Neuronal stem cell (in vitro differentiated cells): ENCODE measurements around the gene NPL.

ENCODE experiments used
- DNase-seq: peaks from one replicate; pipeline ENCODE4 v3.0.0-alpha.2; 2013; ENCODE audit warnings: low spot score
- H2AFZ ChIP-seq: one replicate; pipeline ENCODE4 v1.6.1; 2013; ENCODE audit warnings: mild to moderate bottlenecking, low read length, inconsistent platforms
- H2AK5ac ChIP-seq: 2 replicates; pipeline ENCODE4 v1.6.1; 2013; ENCODE audit warnings: low read depth, mild to moderate bottlenecking, inconsistent platforms, low read length, moderate library complexity, mixed read lengths
- H2BK120ac ChIP-seq: 2 replicates; pipeline ENCODE4 v1.6.1; 2013; ENCODE audit warnings: low read depth, mild to moderate bottlenecking, inconsistent platforms, low read length, moderate library complexity, mixed read lengths
- H2BK12ac ChIP-seq: one replicate; pipeline ENCODE4 v1.6.1; 2013; ENCODE audit warnings: low read length, inconsistent platforms
- H2BK15ac ChIP-seq: 2 replicates; pipeline ENCODE4 v1.6.1; 2013; ENCODE audit warnings: mild to moderate bottlenecking, low read length, inconsistent platforms, mixed read lengths
- H2BK5ac ChIP-seq: one replicate; pipeline ENCODE4 v1.6.1; 2013; ENCODE audit warnings: inconsistent platforms, mild to moderate bottlenecking, low read length, moderate library complexity
- H3K14ac ChIP-seq: one replicate; pipeline ENCODE4 v1.6.1; 2013; ENCODE audit warnings: low read length, inconsistent platforms
- H3K18ac ChIP-seq: 2 replicates; pipeline ENCODE4 v1.6.1; 2013; ENCODE audit warnings: low read length, inconsistent platforms
- H3K23ac ChIP-seq: 2 replicates; pipeline ENCODE4 v1.6.1; 2013; ENCODE audit warnings: low read depth, mild to moderate bottlenecking, mixed read lengths, low read length, inconsistent platforms; ENCODE audit not compliant: poor library complexity
- H3K27ac ChIP-seq: replicated peaks from 3 replicates; pipeline ENCODE4 v1.5.1; 2013; ENCODE audit warnings: low read length, inconsistent platforms
- H3K27me3 ChIP-seq, 3 experiments: 2 replicates each; pipeline ENCODE4 v1.6.1; 2013; ENCODE audit warnings: low read length in 3 of 3, mild to moderate bottlenecking in 2 of 3, inconsistent platforms in 1 of 3, low read depth in 1 of 3, mixed read lengths in 1 of 3, moderate library complexity in 1 of 3; ENCODE audit not compliant: control insufficient read depth in 3 of 3, insufficient read depth in 3 of 3
- H3K36me3 ChIP-seq, 2 donors: replicated peaks in 1 of 2; 2 replicates each; pipeline ENCODE4 v1.6.1; 2013; ENCODE audit warnings: low read length in 2 of 2; ENCODE audit not compliant: control insufficient read depth in 2 of 2, insufficient read depth in 2 of 2
- H3K4ac ChIP-seq: 2 replicates; pipeline ENCODE4 v1.6.1; 2013; ENCODE audit warnings: inconsistent platforms, mild to moderate bottlenecking, low read length, moderate library complexity
- H3K4me1 ChIP-seq, 2 donors: 1 replicate in 1 of 2; 2 replicates in 1 of 2; pipeline ENCODE4 v1.6.1; 2013; ENCODE audit warnings: low read length in 2 of 2, low read depth in 1 of 2; ENCODE audit not compliant: control insufficient read depth in 2 of 2, insufficient read depth in 1 of 2
- H3K4me2 ChIP-seq: one replicate; pipeline ENCODE4 v1.6.1; 2013; ENCODE audit warnings: mild to moderate bottlenecking, low read length, inconsistent platforms; ENCODE audit not compliant: insufficient read depth, poor library complexity, severe bottlenecking
- H3K4me3 ChIP-seq, 2 donors: 2 replicates each; pipeline ENCODE4 v1.5.1; 2013; ENCODE audit warnings: low read length in 2 of 2, mild to moderate bottlenecking in 2 of 2, inconsistent platforms in 1 of 2, moderate library complexity in 1 of 2
- H3K79me1 ChIP-seq: one replicate; pipeline ENCODE4 v1.6.1; 2013; ENCODE audit warnings: low read depth, mild to moderate bottlenecking, inconsistent platforms, low read length, moderate library complexity
- H3K9ac ChIP-seq: one replicate; pipeline ENCODE4 v1.6.1; 2013; ENCODE audit warnings: mild to moderate bottlenecking, low read depth, low read length, inconsistent platforms; ENCODE audit not compliant: poor library complexity
- H3K9me3 ChIP-seq, 2 donors: replicated peaks in 1 of 2; 2 replicates each; pipeline versions ENCODE3 to v1.6.1; 2013; ENCODE audit warnings: low read length in 2 of 2, mild to moderate bottlenecking in 2 of 2, inconsistent platforms in 1 of 2, low read depth in 1 of 2, mixed read lengths in 1 of 2, moderate library complexity in 1 of 2; ENCODE audit not compliant: control insufficient read depth in 2 of 2, insufficient read depth in 1 of 2
- H4K8ac ChIP-seq: one replicate; pipeline ENCODE4 v1.6.1; 2013; ENCODE audit warnings: low read depth, mild to moderate bottlenecking, inconsistent platforms, low read length, moderate library complexity
- H4K91ac ChIP-seq: one replicate; pipeline ENCODE4 v1.6.1; 2013; ENCODE audit warnings: low read length, low read depth, mild to moderate bottlenecking, inconsistent platforms; ENCODE audit not compliant: poor library complexity
- WGBS, 2 donors: extraction: QIAGEN DNeasy Blood & Tissue Kit; methylation state at CpG; one replicate each; pipeline ENCODE4 v1.1.7; 2013; ENCODE audit warnings: missing lambda C conversion rate in 2 of 2, mixed read lengths in 1 of 2; ENCODE audit not compliant: insufficient read length in 2 of 2, insufficient replicate concordance in 1 of 2; ENCODE audit errors: extremely low coverage in 2 of 2; 5-methylcytosine and 5-hydroxymethylcytosine counted together

NPL gene

GRCh38 chr1:182809414-182809957 is 19.9 kb downstream of the NPL start:
- H3K79me1 ChIP-seq: no peaks in the 10 kb centered on the region

GRCh38 chr1:182811975-182812722 is 22.6 kb downstream of the NPL start:
- Histone ChIP-seq H2BK120ac (no peak overlapping the region), H4K91ac (no peak overlapping the region), H3K79me1 (no peaks in the 10 kb centered on the region), H2BK15ac (no peak overlapping the region), H4K8ac (no peak overlapping the region), H2BK12ac (no peak overlapping the region), H3K27me3 (no peaks in the 10 kb centered on the region), H3K14ac (no peak overlapping the region), H3K23ac (no peak overlapping the region), H3K4me2 (no peak overlapping the region), H2BK5ac (no peak overlapping the region), H2AK5ac (no peak overlapping the region), H3K4me3 (no peak overlapping the region), H3K9ac (no peak overlapping the region), H3K9me3 (no peaks in the 10 kb centered on the region), H3K27ac (no peak overlapping the region), H3K36me3 (peaks cover 0 to 2% of the 10 kb centered on the region in 2 donors), H3K18ac (no peak overlapping the region), H3K4me1 (no peaks in the 10 kb centered on the region), H3K4ac (no peak overlapping the region), H2AFZ (no peak overlapping the region)
- DNase-seq: no peak
- no CpG with 5 or more reads among the region's 4 CpGs for WGBS, 2 donors

More at GRCh38 chr1:182809414-182809957, 19.9 kb downstream of the NPL start:
- Histone ChIP-seq H2BK120ac (no peak overlapping the region), H2BK5ac (no peak overlapping the region), H3K9ac (no peak overlapping the region), H3K4me1 (peaks cover 3% of the 10 kb centered on the region in 2 donors), H3K14ac (no peak overlapping the region), H3K4ac (no peak overlapping the region), H3K4me2 (no peak overlapping the region), H2AK5ac (no peak overlapping the region), H3K9me3 (no peaks in the 10 kb centered on the region), H4K8ac (no peak overlapping the region), H3K4me3 (no peak overlapping the region), H3K27ac (no peak overlapping the region), H4K91ac (no peak overlapping the region), H3K23ac (no peak overlapping the region), H3K18ac (no peak overlapping the region), H2AFZ (no peak overlapping the region), H3K36me3 (no peaks in the 10 kb centered on the region), H3K27me3 (no peaks in the 10 kb centered on the region), H2BK12ac (no peak overlapping the region), H2BK15ac (no peak overlapping the region)
- WGBS, 2 donors: no CpG with 5 or more reads among the region's 3 CpGs
- no peak for DNase-seq

DNA sequence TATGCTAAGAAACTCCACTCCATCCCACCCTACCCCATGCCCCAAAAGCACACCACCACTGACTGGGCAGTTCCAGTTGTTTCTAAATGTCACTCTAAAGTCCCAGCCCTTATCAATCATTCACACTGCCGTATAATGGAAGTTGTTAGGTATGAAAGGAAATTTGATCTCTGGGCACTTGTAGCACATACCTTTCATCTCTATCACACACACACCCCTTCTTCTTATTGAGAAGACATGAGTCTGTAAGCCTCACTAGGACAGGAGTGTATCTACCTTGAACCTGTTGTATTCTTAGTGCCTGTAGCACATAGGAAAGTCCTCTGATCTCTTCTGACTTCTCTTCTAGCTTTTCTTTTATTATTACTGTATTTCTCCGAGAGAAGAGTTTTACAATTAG is 27.3 kb downstream of the NPL start:
- H2AFZ ChIP-seq: no peak overlapping the region
- no peak overlapping the region for H3K18ac ChIP-seq
- no peak overlapping the region for H2BK120ac ChIP-seq
- H3K27ac ChIP-seq: no peak overlapping the region
- H3K27me3 ChIP-seq: no peaks in the 10 kb centered on the region
- H3K79me1 ChIP-seq: no peaks in the 10 kb centered on the region
- no peak overlapping the region for H3K4me2 ChIP-seq
- H2AK5ac ChIP-seq: no peak overlapping the region
- no peak overlapping the region for H3K14ac ChIP-seq
- no peak overlapping the region for H2BK12ac ChIP-seq
- no peak overlapping the region for H2BK5ac ChIP-seq
- no peak overlapping the region for H3K9ac ChIP-seq
- no peak overlapping the region for H3K23ac ChIP-seq
- no peaks in the 10 kb centered on the region for H3K9me3 ChIP-seq
- no peak overlapping the region for H3K4ac ChIP-seq
- H3K36me3 ChIP-seq: peaks cover 0 to 2% of the 10 kb centered on the region in 2 donors
- no peak overlapping the region for H2BK15ac ChIP-seq
- H3K4me1 ChIP-seq: no peaks in the 10 kb centered on the region
- H4K8ac ChIP-seq: no peak overlapping the region
- H4K91ac ChIP-seq: no peak overlapping the region
- DNase-seq: no peak
- no CpG with 5 or more reads among the region's 2 CpGs for WGBS, 2 donors
- no peak overlapping the region for H3K4me3 ChIP-seq

DNA sequence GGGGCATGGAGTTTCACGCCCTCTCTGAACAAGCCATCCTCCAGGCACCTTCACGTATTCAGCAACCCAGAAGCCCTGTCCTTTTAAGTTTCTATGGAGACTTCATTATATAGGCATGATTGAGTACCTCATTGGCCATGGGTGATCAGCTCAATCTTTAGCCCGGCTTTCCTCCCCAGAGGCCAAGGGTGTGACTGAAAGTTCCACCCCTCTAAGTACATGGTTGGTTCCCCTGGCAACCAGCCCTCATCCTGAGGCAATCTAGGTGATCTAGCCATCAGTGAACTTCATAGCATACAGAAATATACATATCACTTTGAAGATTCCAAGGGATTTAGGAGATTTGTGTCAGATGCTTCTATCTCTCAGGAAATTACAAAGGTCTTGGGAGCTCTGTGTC is 28.2 kb downstream of the NPL start:
- H3K23ac ChIP-seq: no peak overlapping the region
- peaks cover 0 to 2% of the 10 kb centered on the region in 2 donors for H3K36me3 ChIP-seq
- no peak overlapping the region for H4K8ac ChIP-seq
- no peak overlapping the region for H2AK5ac ChIP-seq
- H3K4ac ChIP-seq: no peak overlapping the region
- H3K4me2 ChIP-seq: no peak overlapping the region
- H2BK12ac ChIP-seq: no peak overlapping the region
- H3K4me3 ChIP-seq: no peak overlapping the region
- no peaks in the 10 kb centered on the region for H3K27me3 ChIP-seq
- H3K27ac ChIP-seq: no peak overlapping the region
- H3K4me1 ChIP-seq: no peaks in the 10 kb centered on the region
- DNase-seq: no peak
- no peak overlapping the region for H4K91ac ChIP-seq
- H3K9me3 ChIP-seq: no peaks in the 10 kb centered on the region
- H3K14ac ChIP-seq: no peak overlapping the region
- no peak overlapping the region for H2BK15ac ChIP-seq
- no peak overlapping the region for H2BK120ac ChIP-seq
- no peak overlapping the region for H3K9ac ChIP-seq
- no peak overlapping the region for H3K18ac ChIP-seq
- no CpG with 5 or more reads among the region's 3 CpGs for WGBS, 2 donors
- H2BK5ac ChIP-seq: no peak overlapping the region
- no peaks in the 10 kb centered on the region for H3K79me1 ChIP-seq
- no peak overlapping the region for H2AFZ ChIP-seq
